ENCODE measurements around the gene RFX5.

Gene RFX5

GRCh38 chr1:151370211-151370911, 23.3 kb upstream of the RFX5 start:
- DNase-seq, result no peak
- H3K27ac Mint-ChIP-seq, result no peak overlapping the region
- no peak for TF ChIP-seq CTCF (IDR thresholded peaks at IDR 0.05)

GRCh38 chr1:151369621-151370048, 22.6 kb upstream of the RFX5 start:
- Mint-ChIP-seq H3K27me3 (ENCODE audit: low read depth, poor library complexity) (no peaks in the 10 kb centered on the region), H3K27ac (no peak overlapping the region), H3K4me3 (no peak overlapping the region), H3K9me3 (no peaks in the 10 kb centered on the region), H3K36me3 (ENCODE audit: low read depth) (peaks cover 37% of the 10 kb centered on the region), H3K4me1 (peaks cover 52% of the 10 kb centered on the region)
- no peak for DNase-seq
- no peak for TF ChIP-seq CTCF (IDR thresholded peaks at IDR 0.05)

More at GRCh38 chr1:151370211-151370911, 23.3 kb upstream of the RFX5 start:
- Mint-ChIP-seq H3K27me3 (ENCODE audit: low read depth, poor library complexity) (no peaks in the 10 kb centered on the region), H3K4me3 (peak overlapping the region; percentile 86), H3K9me3 (no peaks in the 10 kb centered on the region), H3K4me1 (peaks cover 52% of the 10 kb centered on the region), H3K36me3 (ENCODE audit: low read depth) (peaks cover 30% of the 10 kb centered on the region)

GRCh38 chr1:151369302-151369610, 22.2 kb upstream of the RFX5 start:
- H3K36me3 Mint-ChIP-seq (ENCODE audit: low read depth), result peaks cover 41% of the 10 kb centered on the region
- no peak overlapping the region for H3K27ac Mint-ChIP-seq
- H3K4me3 Mint-ChIP-seq, result no peak overlapping the region
- TF ChIP-seq CTCF (IDR thresholded peaks at IDR 0.05), result no peak
- no peak for DNase-seq
- H3K4me1 Mint-ChIP-seq, result peaks cover 50% of the 10 kb centered on the region
- no peaks in the 10 kb centered on the region for H3K27me3 Mint-ChIP-seq (ENCODE audit: low read depth, poor library complexity)
- H3K9me3 Mint-ChIP-seq, result peaks cover 1% of the 10 kb centered on the region

- peaks cover 44% of the 10 kb centered on the region for H3K4me1 Mint-ChIP-seq
These were observed 21.6 kb upstream of the RFX5 start for GRCh38 chr1:151368393-151369301.

GRCh38 chr1:151367658-151368392, 20.8 kb upstream of the RFX5 start:
- peaks cover 36% of the 10 kb centered on the region for H3K4me1 Mint-ChIP-seq

More at GRCh38 chr1:151368393-151369301, 21.6 kb upstream of the RFX5 start:
- no peak overlapping the region for H3K4me3 Mint-ChIP-seq
- no peaks in the 10 kb centered on the region for H3K27me3 Mint-ChIP-seq (ENCODE audit: low read depth, poor library complexity)
- H3K27ac Mint-ChIP-seq, result no peak overlapping the region
- H3K36me3 Mint-ChIP-seq (ENCODE audit: low read depth), result peaks cover 47% of the 10 kb centered on the region
- no peak for DNase-seq
- peaks cover 7% of the 10 kb centered on the region for H3K9me3 Mint-ChIP-seq
- no peak for TF ChIP-seq CTCF (IDR thresholded peaks at IDR 0.05)

More at GRCh38 chr1:151367658-151368392, 20.8 kb upstream of the RFX5 start:
- TF ChIP-seq CTCF (IDR thresholded peaks at IDR 0.05), result no peak
- H3K4me3 Mint-ChIP-seq, result no peak overlapping the region
- no peak overlapping the region for H3K27ac Mint-ChIP-seq
- H3K9me3 Mint-ChIP-seq, result peaks cover 16% of the 10 kb centered on the region
- H3K36me3 Mint-ChIP-seq (ENCODE audit: low read depth), result peaks cover 55% of the 10 kb centered on the region
- H3K27me3 Mint-ChIP-seq (ENCODE audit: low read depth, poor library complexity), result no peaks in the 10 kb centered on the region
- DNase-seq, result no peak

Measured in nephron progenitor cell (in vitro differentiated cells).